AG08395 (cell line): Measurements from ENCODE around the gene PNCK.
"Not testable (repeated sequence)": the region's sequence is repeated elsewhere in the genome, so short reads cannot be mapped to it uniquely, and the experiment has no call there.

Experiments used
- DNase-seq: peaks from one replicate; pipeline ENCODE4 v3.0.0; 2012; ENCODE audit warnings: mixed read lengths, low spot score

PNCK gene

DNA sequence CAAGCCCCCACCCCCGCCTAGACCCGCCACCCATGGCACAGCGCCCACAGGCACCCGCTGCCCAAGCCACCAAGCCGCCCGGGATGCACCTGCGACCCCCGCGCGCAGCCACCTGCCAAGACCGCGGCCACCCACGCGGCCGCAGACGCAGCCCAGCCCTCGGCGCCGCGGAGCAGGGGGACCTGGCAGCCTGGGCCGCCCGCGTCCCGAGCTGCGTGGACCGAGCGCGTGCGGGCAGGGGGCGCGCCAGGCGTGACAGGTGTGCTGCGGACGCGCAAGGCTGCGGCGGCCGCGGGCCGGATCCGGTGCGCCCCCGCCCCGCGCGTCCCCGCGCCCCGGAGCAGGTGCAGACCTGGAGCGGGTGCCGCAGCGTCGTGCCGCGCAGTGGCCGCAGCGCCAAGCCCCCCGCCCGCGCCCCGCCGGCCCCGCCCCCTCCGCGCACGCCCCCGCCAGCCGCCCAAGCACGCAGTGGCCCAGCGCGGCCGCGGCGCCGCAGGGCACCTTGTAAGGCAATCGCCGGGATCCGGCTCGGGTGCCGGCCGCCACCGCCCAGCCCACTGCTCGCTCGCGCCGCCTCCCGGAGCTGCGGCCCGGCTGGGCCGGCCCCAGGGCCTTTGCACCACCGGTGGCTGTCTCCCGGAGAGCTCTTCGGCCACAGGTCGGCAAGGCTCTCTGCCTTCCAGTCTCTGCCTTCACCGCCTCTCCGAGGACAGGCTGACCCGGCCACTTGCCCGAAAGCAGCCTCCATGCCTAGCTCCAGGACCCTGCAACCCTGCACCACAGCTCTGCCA lies at the start of gene PNCK:
Gene PNCK, minus strand, starts transcription at position 386 of the 791 bp plus-strand sequence. CDS start 737 bp downstream, outside the sequence.
- no peak for DNase-seq

DNA sequence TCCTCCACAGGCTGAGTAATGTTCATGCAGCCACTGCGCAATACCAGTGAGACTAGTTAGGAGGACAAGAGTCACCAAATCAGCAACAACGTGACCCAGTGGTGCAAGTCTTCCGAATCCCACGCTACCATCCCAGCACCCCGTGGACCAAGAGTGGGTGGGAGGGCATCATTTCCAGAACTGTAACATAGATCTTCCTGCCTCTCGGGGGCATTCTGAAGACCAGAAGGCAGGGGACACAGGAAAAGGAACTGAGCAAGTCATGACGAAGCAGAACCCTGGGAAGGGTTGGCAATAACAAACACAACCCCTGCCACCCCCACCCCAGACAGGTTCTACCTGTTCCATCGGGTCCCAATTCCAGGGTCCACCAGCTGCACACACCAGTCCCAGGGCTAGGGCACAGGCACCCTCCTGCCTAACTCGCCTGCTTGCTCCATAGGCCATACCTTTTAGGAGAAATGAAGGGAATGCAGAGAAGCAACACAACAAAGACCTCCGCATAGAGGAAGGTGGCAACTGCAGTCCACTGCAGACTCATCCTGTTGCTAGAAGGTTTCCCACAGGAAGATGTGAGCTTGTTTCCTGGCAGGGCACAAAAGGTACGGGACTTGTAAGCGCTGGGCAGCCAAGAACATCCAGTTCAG lies 49.2 kb upstream of the PNCK start:
- DNase-seq = no peak

DNA sequence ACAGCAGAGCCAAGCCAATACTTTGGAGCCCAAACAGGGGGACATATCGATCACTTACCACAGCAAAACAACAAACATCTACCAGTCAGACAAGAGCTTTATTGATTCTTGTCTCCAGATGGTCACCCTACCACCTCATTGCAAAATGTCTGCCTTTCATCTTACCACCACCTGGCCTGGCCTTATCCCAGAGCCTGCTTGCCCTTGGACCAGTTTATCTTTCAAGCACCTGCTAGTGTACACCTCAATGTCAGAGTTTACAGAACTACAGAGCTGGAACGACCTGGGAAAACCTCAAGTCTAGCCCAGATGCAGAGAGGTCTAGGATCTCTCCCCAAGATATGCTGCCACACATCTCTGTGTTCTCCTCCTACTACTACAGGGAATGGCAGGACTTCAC lies 46.1 kb upstream of the PNCK start:
- DNase-seq = no peak

DNA sequence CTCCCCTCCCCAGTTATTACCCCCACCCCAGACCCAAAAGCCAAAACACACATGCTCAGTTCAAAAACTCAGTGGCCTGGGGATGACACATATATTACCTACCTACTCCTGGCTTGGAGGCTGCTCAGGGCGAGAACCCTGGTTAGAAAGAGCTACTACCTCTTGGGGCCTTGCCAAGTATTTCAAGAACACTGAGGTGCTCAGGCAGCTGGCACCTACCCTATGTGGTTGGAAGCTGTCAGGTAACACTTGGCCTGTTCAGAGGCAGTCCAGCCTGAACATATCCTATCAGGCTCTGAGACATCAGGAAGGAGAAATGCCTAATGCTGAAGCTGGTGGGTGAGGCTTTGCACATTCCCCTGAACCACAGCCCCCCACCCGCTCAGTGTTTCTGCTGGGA lies 45.6 kb upstream of the PNCK start:
- no peak for DNase-seq

DNA sequence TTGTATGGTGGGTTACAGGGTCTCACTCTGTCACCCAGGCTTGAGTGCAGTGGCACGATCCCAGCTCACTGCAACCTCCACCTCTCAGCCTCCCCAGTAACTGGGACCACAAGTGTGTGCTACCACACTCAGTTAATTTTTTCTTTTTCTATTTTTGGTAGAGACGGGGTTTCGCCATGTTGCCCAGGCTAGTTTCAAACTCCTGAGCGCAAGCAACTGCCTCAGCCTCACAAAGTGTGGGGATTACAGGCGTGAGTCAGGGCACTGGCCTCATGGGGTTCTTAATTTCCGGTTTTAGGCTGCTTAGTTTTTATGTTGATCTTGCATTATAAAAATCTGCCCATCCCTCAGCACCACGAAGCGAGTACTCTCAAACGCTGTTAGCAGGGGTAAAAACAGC lies 43.8 kb upstream of the PNCK start:
- DNase-seq = no peak

DNA sequence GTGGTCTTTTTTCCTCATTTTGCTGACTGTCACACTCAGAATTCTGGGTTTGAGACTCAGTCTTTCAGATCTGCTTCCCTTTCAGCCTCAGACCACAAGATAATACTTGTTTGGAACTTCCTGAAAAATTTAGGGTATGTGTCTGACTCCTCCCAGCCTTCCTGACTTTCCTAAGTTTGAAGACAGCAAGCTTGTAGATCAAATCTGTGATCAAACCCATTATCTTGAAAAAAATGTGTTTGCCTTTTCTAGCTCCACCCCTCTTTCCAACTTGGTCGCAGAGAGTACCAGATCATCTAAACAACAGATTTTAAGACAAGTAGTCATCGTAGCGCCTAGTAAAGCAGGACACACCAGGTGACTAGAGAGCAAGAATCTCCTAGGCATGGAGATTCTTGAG lies 40.6 kb upstream of the PNCK start:
- DNase-seq = no peak

DNA sequence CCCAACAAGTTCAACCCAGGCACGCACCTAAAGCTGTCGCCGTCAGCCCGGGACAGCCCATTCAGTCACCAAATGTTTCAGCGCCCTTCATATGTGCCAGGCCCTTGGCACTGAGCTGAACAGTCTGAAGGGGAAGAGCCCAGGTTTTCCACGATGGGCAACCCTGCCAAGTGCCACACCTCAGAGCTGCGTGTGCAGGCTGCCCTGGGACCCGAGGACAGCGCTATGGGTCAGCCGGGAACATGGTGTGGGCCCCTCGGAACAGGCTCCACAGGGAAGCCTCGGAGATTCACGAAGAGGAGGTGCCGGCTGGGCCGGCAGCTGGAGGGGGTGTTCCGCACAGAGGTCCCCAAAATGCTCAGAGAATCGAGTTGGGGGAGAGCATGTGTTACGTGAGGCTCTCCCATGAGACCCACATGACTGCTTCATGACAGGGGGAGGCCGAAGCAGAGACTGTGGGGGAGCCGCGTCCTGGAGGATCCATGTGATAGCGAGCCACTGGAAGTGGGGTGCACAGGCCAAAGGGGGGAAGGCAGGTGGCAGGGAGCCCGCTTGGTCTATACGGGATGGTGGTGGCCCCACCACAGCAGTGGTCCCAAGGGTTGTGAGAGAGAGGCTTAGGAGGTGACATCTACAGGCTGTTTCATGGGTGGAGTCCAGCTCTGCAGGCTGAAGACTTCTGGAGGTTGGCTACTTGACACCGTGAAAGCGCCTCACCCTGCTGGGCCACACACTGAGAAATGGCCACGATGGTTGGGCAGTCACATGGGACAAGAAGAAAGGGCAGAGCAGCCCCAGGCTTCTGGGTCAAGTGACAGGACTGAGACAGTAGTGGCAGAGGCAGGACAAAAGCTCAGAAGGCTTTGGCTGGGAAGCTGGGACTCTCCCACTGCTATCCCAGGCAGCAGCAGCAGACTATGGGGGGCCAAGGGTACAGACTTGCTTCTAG lies 36.4 kb upstream of the PNCK start:
- no peak for DNase-seq

DNA sequence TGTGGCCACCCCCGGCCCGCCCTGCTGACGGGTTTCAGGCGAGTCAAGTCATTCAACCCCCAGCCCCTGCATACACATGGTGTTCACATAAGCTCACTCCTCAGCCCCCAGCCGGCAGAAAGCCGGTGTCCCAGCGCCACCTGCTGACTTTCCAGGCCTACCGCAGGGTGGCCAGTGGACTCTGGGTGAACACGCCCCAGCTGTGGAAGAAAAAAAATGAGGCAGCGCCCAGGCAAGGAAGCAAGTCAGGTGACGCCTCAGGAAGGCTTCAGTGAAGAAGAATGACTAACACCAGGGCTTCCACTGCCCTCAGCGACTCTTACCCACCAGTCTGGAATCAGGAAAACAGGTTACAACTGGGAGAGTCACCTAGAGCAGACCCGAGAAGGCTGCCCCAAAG lies 34.8 kb upstream of the PNCK start:
- peak; percentile 64 for DNase-seq

DNA sequence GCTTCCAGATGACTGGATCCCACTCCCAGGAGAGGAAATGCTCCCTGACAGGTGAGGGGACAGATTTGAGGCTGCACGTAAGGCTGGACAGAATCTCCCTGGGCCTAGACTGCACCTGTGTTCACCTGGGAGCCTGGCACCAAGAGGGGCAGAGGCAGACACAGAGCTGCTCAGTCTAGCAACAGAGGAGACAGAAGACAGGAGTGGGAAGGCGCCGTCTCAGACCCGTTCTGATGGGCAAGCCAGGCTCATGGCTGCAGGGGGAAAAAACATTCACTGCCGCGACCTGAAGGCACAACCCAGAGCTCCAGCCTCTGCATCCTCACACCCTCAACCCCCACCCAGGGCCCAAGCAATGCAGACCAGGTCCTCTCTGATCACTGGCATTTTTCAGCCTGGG lies 33.8 kb upstream of the PNCK start:
- no peak for DNase-seq

DNA sequence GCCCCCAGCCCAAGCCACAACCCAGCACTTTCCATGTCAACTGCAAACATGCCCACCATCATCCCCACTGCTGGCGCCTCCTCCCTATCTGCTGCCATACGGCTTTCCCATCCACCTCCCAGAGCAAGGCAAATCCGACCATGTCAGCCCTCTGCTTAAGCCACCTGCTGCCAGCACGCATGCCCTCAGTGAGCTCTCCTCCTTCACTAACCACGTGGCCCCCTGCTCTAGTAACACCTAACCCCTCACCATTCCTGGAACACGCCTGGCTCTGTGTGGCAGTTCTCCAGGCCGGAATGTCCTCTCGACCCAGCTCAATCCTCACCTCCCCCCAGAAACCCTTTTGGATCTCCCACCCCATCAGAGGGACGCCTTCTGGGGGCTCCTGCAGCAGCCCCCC lies 33.2 kb upstream of the PNCK start:
- DNase-seq = no peak

DNA sequence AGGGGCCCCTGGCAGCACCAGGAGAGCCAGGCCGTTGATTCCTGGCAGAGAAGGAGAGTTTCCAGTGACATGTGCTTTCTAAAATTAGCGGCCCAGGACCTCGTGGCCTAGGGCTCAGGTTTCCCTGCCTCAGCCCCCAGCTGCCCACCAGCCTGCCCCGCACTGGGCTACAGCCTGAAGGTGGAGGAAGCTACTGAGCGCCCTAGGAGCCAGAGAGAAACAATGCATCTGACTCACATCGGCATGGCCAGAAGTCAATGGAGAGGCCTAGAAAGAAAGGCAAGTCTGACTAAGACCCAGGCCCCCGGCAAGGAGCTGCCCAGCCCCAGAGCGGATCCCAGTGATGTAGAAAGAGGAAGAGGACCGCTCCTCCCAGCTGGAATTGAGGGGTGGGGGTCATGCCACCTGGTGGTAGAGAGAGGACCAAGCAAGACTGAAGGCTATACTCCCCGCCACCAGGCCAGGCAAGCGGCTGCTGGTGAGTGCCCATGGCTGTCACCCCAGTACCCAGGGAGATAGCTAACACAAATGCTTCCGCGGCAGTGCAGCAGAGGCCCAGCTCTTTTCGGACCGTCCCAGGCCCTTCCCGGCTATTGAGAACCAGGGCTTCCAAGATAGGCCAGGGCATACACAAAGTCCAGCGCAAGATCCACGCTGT lies 31.9 kb upstream of the PNCK start:
- DNase-seq = not testable (repeated sequence)

DNA sequence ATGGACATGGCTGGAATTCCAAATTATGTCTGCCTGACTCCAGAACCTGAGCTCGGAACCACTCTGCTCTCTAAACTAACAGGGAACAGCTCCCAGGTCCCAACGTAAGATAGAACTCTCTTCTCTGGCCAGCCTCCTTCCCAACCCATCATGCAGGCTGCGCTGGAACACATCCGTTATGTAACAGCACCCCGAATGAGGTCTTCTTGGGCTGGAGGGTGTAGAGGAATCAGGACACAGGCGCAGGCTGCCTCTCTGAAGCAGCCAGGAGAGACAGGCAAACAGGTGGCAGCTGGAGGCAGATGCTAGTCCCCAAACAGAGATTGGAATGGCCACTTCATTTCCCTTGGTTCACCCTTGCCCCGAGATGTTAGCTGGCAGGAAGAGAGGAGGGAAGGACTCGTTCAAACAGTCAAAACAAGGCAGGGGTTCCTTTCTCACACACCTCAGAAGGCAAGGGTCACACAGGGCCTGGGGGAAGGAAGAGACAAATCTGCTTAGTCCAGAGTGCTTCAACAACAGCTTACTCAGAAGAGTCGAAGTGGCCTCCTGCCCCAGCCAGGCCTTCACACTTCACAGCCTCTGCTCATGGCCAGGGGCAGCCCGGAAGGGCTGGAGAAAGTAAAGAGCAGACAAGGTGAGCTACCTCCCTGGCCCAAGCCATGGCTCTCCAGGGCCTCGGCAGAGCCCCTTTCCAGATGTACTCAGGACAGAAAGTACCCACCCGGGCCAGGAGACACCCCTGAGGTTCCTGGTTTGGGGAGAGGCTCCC lies 31.2 kb upstream of the PNCK start:
- DNase-seq = not testable (repeated sequence)

DNA sequence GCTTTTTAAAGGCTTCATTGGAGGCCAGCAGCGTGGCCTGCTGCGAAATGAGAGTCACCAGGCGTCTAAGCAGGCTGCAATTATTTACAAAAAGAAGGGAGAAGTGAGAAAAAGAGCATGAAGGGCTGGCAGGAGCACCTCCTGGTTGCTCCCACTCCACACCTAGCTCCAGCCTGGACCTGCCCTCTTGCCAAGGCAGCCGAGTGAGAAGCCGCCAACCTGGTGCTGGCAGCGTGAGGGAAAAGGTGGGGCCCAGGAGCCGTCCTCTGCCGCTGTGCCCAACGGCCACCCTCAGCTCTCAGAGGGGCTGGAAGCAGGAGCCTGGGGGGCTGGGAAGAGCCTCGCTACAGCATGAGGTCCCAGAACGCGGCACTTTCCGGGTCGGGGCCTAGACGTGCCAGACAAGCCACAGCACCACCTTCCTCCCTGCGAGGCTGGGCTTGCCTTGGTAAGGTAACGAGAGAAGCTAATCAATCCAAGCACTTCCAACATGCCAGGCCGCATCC lies 30.5 kb upstream of the PNCK start:
- no peak for DNase-seq

DNA sequence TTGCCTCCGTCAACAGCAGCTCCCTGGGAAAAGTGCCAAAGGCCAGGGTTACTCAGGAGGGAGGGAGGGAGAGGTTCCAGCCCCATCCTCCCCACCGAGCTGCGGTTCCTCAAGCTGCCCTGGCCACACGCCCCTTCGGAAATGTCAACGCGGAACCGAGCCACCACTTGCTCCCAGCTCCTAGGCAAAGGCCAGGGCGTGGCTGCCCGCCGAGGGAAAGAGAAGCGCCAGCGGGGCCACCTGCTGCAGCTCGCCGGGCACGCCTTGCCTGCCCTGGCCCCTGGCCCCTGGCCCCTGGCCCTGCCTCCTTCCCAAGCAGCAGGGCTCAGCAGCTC lies 29.4 kb upstream of the PNCK start:
- DNase-seq = no peak

DNA sequence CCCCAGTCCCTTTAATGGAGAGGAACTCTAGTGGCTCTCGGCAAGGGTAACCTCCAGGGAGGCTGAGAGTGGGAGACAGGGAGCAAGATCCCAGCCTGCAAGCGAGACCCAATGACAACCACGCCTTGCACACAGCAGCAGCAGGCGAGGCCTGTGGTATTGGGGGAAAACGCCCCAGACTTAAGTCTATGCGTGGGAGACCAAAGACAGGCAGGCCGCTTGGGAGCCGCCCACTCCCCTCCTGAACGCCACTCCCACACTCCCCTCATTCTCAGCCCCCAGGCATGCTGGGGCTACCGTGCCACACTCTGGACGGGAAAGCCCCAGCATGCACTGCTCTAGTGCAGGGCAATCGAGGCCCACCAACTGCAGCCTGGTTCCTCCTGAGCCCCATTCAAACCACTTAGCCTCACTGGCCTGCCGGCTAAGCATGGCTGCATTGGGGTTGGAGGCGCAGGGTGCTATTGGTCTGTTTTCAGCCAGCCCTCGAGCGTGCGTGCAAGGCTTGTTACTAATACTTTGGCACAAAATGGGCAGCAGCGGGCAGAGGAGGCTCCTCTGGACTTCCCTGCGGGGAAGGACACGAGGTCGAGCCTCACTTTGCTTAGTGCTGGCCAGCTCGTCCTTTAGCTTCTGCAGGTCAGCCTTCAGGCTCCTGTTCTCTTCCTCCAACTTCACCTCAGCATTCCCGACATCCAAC lies 28.9 kb upstream of the PNCK start:
- no peak for DNase-seq

DNA sequence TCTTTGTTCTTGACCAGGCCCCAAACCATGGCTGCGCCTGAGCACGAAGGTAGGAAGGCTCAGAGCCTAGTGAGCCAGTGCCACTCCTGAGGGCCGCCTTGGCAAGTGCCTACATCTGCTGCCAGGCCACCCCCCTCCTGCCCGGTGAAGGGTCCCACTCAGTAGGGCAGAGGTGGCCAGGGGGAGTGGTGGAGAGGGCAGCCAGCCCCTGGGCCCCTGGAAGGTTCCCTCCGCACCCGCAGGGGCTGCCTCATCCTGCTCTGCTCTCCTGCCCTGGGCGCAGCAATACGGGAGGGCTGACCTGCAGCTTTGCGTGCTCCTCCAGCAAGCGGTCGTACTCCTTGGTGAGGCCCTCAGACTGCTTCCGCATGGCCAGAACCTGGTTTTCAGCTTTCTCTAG lies 28.1 kb upstream of the PNCK start:
- no peak for DNase-seq

DNA sequence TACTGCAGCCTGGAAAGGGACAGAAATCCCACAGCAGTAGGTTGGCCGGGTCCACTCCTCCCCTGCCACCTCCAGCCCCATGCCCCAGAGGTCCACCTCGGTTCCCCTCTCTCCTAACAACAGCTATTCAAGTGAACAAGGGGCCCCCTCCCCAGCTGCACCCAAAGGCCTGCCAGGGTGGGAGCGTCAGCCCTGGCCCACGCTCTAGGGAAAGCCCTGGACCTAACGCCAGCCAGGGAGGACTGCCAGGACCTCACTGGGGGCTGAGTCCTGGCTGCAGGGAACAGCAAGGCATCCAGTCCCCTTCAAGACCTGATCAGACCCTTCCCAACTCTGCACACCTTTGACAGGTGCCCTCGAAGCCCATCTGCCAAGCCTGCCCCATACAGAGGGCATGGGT lies 27.4 kb upstream of the PNCK start:
- DNase-seq = no peak

DNA sequence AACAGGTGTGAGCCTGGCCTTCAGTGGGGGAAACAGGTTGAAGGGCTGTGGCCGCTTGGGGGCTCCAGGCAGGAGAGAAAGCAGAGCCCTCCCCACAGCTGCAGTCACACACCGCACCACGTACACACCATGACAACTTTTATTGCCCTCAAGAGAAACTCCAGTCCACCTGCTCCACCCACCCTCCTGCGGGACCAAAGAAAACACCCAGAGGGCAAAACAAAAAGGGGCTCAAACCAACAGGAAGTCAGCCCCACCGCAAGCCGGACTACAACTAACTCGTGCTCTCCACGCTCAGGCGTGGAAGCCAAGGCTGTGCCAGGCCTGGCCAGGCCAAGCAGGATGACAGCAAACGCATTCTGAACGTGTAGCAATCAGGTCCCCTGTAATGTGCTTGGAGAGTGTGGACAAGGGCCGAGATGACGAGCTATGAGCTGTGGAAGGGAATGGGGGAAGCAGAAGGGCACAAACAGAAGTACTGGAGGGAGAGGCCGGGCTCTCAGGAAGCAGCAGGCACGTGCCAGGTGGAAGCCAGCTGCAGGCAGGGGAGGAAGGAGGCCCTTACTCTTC lies 26.8 kb upstream of the PNCK start:
- DNase-seq = no peak

DNA sequence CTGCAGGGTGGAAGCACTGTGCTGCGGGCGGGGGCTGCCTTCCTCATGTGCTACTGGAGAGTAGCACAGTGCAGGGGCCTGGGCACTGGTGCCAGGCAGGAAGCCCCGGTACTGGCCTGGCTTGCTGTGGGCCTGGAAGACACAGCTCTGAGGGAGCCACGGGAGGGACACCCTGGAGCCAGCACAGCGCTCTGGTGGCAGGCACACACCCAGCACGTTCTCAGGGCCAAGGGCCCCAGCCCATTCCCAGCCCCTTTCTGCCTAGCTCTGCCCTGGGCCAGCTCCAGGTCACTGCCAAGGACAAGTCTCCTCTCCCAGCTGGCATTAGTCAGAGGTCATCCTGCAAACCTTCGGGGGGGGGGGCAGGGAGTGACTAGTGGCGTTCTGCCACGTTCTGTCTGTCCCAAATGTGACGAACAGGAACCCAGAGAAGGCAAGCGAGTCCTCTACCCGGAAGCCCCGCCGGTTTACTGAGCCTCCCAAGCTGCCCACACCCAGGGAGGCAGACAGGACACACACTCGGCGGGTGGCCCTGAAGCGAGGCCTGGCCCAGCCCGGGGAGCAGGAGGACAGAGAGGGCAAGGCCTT lies 26.3 kb upstream of the PNCK start:
- DNase-seq = not testable (repeated sequence)
